Astrocyte (in vitro differentiated cells and primary cell): ENCODE results near the gene AQP2. TPM values are rescaled to one million over a fixed set of nuclear protein-coding genes. Genes with fewer than 3 reads are reported as not detected.

Experiments
- DNase-seq: peaks from one replicate; pipeline ENCODE4 v3.0.0-alpha.2; 2010; ENCODE audit warnings: low read depth
- FAIRE-seq: peaks from 2 replicates; lab custom pipeline; 2011; peaks lifted over from hg19 to GRCh38; lab: Jason Lieb, UNC
- H2AFZ ChIP-seq: 2 replicates; pipeline ENCODE4 v1.6.0; 2012; ENCODE audit warnings: low read depth, low read length, inconsistent platforms
- H3K27ac ChIP-seq: 2 replicates; pipeline ENCODE4 v1.5.1; 2011; ENCODE audit warnings: low read depth, low read length, inconsistent platforms
- H3K27me3 ChIP-seq: 2 replicates; pipeline ENCODE4 v1.6.0; 2011; ENCODE audit warnings: low read length, inconsistent platforms; ENCODE audit not compliant: insufficient read depth
- H3K36me3 ChIP-seq: 2 replicates; pipeline ENCODE4 v1.5.1; 2011; ENCODE audit warnings: low read length, inconsistent platforms; ENCODE audit not compliant: insufficient read depth
- H3K4me1 ChIP-seq: 2 replicates; pipeline ENCODE4 v1.5.1; 2011; ENCODE audit warnings: low read length, inconsistent platforms; ENCODE audit not compliant: insufficient read depth
- H3K4me2 ChIP-seq: 2 replicates; pipeline ENCODE4 v1.6.0; 2012; ENCODE audit warnings: low read length, inconsistent platforms
- H3K4me3 ChIP-seq: 2 replicates; pipeline ENCODE4 v1.5.1; 2011; ENCODE audit warnings: low read depth, mild to moderate bottlenecking, low read length, inconsistent platforms; ENCODE audit not compliant: insufficient read depth
- H3K79me2 ChIP-seq: 2 replicates; pipeline ENCODE4 v1.6.0; 2012; ENCODE audit warnings: mild to moderate bottlenecking, low read length, inconsistent platforms; ENCODE audit not compliant: insufficient read depth
- H3K9ac ChIP-seq: 2 replicates; pipeline ENCODE4 v1.6.0; 2012; ENCODE audit warnings: mild to moderate bottlenecking, low read length, inconsistent platforms
- H3K9me3 ChIP-seq: 2 replicates; pipeline ENCODE4 v1.5.1; 2012; ENCODE audit warnings: low read depth, mild to moderate bottlenecking, low read length, inconsistent platforms; ENCODE audit not compliant: insufficient read depth
- H4K20me1 ChIP-seq: 2 replicates; pipeline ENCODE4 v1.6.0; 2012; ENCODE audit warnings: low read length, inconsistent platforms; ENCODE audit not compliant: insufficient read depth
- H3K27ac Mint-ChIP-seq: one replicate; pipeline ENCODE4 v1.8.0; 2021; ENCODE audit warnings: mild to moderate bottlenecking, mixed read lengths; ENCODE audit not compliant: unreplicated experiment
- H3K27me3 Mint-ChIP-seq: one replicate; pipeline ENCODE4 v1.8.0; 2021; ENCODE audit warnings: low read depth, mixed read lengths; ENCODE audit not compliant: unreplicated experiment
- H3K36me3 Mint-ChIP-seq: one replicate; pipeline ENCODE4 v1.8.0; 2021; ENCODE audit warnings: low read depth, mixed read lengths; ENCODE audit not compliant: unreplicated experiment
- H3K4me1 Mint-ChIP-seq: one replicate; pipeline ENCODE4 v1.8.0; 2021; ENCODE audit warnings: low read depth, mixed read lengths; ENCODE audit not compliant: unreplicated experiment
- H3K4me3 Mint-ChIP-seq: one replicate; pipeline ENCODE4 v1.8.0; 2021; ENCODE audit warnings: mild to moderate bottlenecking, moderate library complexity, mixed read lengths; ENCODE audit not compliant: unreplicated experiment
- H3K9me3 Mint-ChIP-seq: one replicate; pipeline ENCODE4 v1.8.0; 2021; ENCODE audit warnings: mild to moderate bottlenecking, mixed read lengths; ENCODE audit not compliant: unreplicated experiment
- CTCF ChIP-seq: IDR thresholded peaks from 2 replicates; pipeline ENCODE4 v1.5.1; 2011; ENCODE audit warnings: low read depth, mild to moderate bottlenecking, inconsistent platforms, low read length, moderate library complexity; ENCODE audit not compliant: insufficient read depth
- EZH2 ChIP-seq: IDR thresholded peaks from 2 replicates; pipeline ENCODE4 v1.6.1; 2012; ENCODE audit warnings: mild to moderate bottlenecking, low read length, inconsistent platforms; ENCODE audit not compliant: insufficient read depth
- total RNA-seq: library from RNA; stranded (reverse); gene quantifications from 2 replicates; pipeline ENCODE4 v1.2.1, GENCODE V29; 2021

AQP2 gene
- total RNA-seq, 1 donor from 2014 or later = not detected

GRCh38 chr12:49946497-49946896 is 4.0 kb upstream of the AQP2 start:
- Histone ChIP-seq H3K79me2 (no peaks in the 10 kb centered on the region), H2AFZ (no peak overlapping the region), H4K20me1 (no peaks in the 10 kb centered on the region), H3K36me3 (no peaks in the 10 kb centered on the region), H3K4me1 (peaks cover 3% of the 10 kb centered on the region), H3K27me3 (no peaks in the 10 kb centered on the region), H3K27ac (no peak overlapping the region), H3K9me3 (no peaks in the 10 kb centered on the region), H3K4me3 (no peak overlapping the region), H3K4me2 (no peak overlapping the region), H3K9ac (no peak overlapping the region)
- Mint-ChIP-seq H3K4me1 (peaks cover 3% of the 10 kb centered on the region), H3K27ac (no peak overlapping the region), H3K36me3 (no peaks in the 10 kb centered on the region), H3K9me3 (no peaks in the 10 kb centered on the region), H3K4me3 (no peak overlapping the region), H3K27me3 (peaks cover 43% of the 10 kb centered on the region)
- TF ChIP-seq EZH2 (no peak), CTCF (no peak)
- no peak for FAIRE-seq
- no peak for DNase-seq

- Histone ChIP-seq H3K9me3 (no peaks in the 10 kb centered on the region), H3K4me2 (no peak overlapping the region), H3K4me3 (no peak overlapping the region), H3K36me3 (no peaks in the 10 kb centered on the region), H2AFZ (no peak overlapping the region), H3K4me1 (peaks cover 3% of the 10 kb centered on the region), H3K27me3 (peaks cover 4% of the 10 kb centered on the region), H4K20me1 (no peaks in the 10 kb centered on the region), H3K27ac (no peak overlapping the region), H3K79me2 (no peaks in the 10 kb centered on the region), H3K9ac (no peak overlapping the region)
- no peak for DNase-seq
- no peak for TF ChIP-seq EZH2
- no peak for TF ChIP-seq CTCF
- Mint-ChIP-seq H3K9me3 (no peaks in the 10 kb centered on the region), H3K4me1 (peaks cover 3% of the 10 kb centered on the region), H3K27ac (no peak overlapping the region), H3K27me3 (peaks cover 51% of the 10 kb centered on the region), H3K4me3 (no peak overlapping the region), H3K36me3 (no peaks in the 10 kb centered on the region)
- no peak for FAIRE-seq
These were observed 2.8 kb upstream of the AQP2 start for GRCh38 chr12:49947593-49948226.
